GM12872 (cell line): ENCODE measurements around the gene DOCK11.

Experiments
- CTCF ChIP-seq: IDR thresholded peaks from 3 replicates; pipeline ENCODE4 v1.5.1; 2011; ENCODE audit warnings: low read depth, mild to moderate bottlenecking, low read length, moderate library complexity; ENCODE audit not compliant: insufficient read depth

The DOCK11 gene

GRCh38 chrX:118475903-118476302, 19.7 kb upstream of the DOCK11 start:
- no peak for TF ChIP-seq CTCF

- no peak for TF ChIP-seq CTCF
These were observed 15.4 kb upstream of the DOCK11 start for GRCh38 chrX:118480172-118480571.

- no peak for TF ChIP-seq CTCF
These were observed 11.3 kb upstream of the DOCK11 start for GRCh38 chrX:118484216-118484903.

- TF ChIP-seq CTCF: no peak
These were observed 2.6 kb upstream of the DOCK11 start for GRCh38 chrX:118493016-118493415.

GRCh38 chrX:118493653-118494297, 1.8 kb upstream of the DOCK11 start:
- no peak for TF ChIP-seq CTCF

GRCh38 chrX:118495958-118496762, 545 bp downstream of the DOCK11 start:
- no peak for TF ChIP-seq CTCF

- TF ChIP-seq CTCF: no peak
These were observed 1.1 kb downstream of the DOCK11 start for GRCh38 chrX:118496763-118497079.
